CD4-positive, alpha-beta T cell treated with Interleukin-6 for 4 hours (primary cell): ENCODE data around the gene ATP6V1B1.
"Not testable (repeated sequence)": the region's sequence is repeated elsewhere in the genome, so short reads cannot be mapped to it uniquely, and the experiment has no call there.

Experiments
- DNase-seq: peaks from one replicate; pipeline ENCODE4 v3.0.0-alpha.2; 2020; ENCODE audit warnings: mixed read lengths

The ATP6V1B1 gene

DNA sequence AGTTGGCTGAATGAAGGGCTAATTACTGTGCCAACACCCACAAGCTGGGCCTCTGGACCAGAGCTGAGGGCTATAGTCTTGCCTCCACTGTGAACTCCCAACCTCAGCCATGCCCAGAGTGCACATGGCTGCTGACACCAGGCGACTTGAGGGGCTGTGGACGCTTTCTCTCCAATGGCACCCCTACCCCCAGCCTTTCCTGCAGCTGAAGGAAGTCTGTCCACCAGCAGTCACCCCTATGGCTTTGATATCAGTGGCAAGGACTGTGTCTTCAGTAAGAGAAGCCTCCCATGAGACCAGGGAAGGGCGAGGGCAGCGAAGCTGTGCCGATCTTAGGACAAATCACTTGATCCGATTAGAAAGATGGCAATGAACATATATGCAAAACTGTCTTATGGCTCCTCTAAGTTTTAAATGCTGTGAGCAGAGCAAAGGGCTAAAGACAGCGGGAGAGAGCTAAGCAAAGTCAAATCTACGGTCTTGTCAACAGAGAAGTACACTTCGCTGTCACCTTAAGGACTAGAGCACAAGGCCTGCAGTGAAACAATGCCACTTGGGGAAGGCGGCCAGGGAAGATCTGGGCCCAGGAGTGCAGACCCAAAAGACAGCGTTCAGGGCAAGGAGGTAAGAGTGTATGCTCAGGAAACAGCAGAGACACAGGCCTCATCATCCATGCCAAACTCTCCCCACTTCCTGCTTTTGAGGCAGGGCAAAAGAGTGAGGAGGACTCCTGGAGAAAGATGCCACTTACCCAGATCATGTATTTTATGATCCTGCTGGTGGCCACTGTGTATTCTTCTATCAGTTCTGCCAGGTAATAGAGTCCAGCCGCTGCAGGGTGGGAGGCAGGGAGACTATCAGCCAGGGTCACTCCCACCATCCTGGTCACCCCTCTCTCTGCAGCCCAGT, 57.5 kb downstream of the ATP6V1B1 start:
- DNase-seq: no peak

- DNase-seq: peak; percentile 35
Measured at GRCh38 chr2:70994009-70994698, 58.5 kb downstream of the ATP6V1B1 start.

GRCh38 chr2:70994699-70995425, 59.2 kb downstream of the ATP6V1B1 start, which contains the start of gene TEX261:
Gene TEX261 (minus strand): TSS chr2:70994873. CDS start chr2:70994757, 116 bp downstream.
- DNase-seq: peak; percentile 90

GRCh38 chr2:70995426-70995729, 59.7 kb downstream of the ATP6V1B1 start:
- DNase-seq: peak; percentile 73

- not testable (repeated sequence) for DNase-seq
Measured at GRCh38 chr2:70998885-70999284, 63.2 kb downstream of the ATP6V1B1 start.

- no peak for DNase-seq
Measured at GRCh38 chr2:70999362-70999761, 63.7 kb downstream of the ATP6V1B1 start.

GRCh38 chr2:70999931-71000330, 64.2 kb downstream of the ATP6V1B1 start:
- not testable (repeated sequence) for DNase-seq

DNA sequence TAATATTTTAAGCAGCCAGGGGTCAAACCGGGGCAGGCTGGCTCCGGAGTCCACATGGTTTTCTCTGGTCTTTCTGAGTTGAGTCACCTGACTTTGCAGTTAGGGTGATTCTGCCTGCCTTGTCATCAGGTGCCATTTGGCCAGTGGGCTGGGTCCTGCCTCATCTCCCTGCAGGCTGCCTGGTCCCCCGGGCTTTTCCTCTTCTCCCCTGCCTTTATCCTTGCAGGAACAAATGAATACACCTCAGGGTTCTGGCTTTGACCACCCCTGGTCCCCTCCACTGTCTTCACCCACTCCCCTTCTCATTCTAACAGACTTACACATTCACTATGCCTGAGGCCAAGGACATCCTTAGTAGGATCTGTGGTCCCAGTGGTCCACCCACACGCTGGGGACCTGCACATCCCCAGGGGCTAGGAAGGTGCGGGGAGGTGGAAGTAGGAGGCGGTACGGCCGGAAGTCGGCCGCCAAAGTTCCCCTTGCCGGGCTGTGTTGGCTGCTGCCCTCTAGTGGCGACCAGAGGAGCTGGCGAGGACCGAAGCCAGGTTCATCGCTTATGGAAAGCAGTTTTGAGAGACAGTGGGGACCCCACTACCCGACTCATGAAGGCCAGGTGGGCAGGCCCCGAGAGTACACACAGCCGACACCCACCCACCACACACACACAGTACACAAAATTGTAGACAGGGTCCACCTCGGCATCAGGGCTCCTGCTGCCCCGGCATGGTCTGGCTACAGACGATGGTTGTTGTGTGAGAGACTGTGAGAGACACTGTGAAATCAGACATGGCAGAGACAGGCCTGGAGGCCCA, 65.3 kb downstream of the ATP6V1B1 start:
- peak; percentile 88 for DNase-seq

DNA sequence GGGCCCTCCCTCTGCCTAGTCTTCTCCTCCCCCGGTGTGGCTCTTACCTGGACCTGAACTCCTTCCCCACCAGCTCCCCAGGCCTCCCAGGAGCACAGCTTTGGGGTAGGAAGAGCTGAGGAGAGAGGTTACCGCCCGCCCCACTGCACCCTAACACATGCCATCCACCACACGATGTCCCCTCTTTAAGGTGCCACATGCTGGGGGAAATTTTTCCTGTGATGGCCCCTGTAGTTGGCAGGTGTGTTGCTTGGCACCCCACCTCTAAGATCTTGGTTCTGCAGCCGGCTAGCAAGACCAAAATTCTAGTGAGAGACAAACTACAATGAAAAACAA, 65.9 kb downstream of the ATP6V1B1 start:
- DNase-seq: no peak

DNA sequence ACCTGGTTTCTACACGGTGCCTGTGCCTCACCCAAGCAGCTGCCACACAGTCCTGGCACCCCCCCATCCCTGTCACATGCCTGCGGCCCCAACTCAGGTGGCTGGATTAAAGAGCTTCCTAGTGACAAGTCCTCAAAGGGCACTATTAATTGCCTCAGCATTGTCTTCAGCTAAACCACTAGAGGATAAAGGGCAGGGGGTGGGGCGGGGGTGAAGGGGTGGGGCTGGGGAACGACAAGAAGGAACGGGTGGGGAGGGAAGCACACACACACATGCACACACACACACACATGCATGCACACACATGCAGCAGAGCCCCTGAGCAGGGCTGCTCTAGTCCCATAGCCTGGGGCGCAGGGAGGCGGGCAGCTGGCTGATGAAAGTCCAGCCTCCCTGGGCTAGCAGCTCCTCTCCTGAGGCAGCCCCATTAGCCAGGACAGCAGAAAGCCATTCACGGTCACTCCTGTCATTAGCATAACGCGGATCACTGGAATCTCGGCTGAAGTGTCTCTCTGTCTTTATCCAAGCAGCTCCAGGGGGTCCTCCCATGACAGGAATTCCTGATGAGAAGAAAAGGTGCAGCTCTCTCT, 66.4 kb downstream of the ATP6V1B1 start:
- no peak for DNase-seq

DNA sequence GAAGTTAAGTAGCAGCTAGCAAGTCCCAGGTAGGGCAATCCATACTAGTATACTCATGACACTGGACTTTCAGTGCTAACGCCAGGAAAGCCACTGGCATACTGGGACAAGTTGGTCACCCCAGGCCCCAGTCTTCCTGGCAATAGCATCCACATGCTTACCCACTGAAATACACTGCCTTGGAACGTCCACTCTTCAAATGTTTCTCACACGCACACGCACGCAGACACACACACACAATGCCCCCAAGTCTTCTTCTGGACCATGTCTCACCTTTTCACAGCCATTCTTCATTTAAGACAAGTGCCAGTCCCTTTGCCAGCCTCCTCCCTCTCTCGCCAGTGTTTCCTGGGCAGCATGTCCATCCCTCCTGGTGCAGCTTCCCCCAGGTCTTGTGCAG, 67.7 kb downstream of the ATP6V1B1 start:
- DNase-seq: no peak

DNA sequence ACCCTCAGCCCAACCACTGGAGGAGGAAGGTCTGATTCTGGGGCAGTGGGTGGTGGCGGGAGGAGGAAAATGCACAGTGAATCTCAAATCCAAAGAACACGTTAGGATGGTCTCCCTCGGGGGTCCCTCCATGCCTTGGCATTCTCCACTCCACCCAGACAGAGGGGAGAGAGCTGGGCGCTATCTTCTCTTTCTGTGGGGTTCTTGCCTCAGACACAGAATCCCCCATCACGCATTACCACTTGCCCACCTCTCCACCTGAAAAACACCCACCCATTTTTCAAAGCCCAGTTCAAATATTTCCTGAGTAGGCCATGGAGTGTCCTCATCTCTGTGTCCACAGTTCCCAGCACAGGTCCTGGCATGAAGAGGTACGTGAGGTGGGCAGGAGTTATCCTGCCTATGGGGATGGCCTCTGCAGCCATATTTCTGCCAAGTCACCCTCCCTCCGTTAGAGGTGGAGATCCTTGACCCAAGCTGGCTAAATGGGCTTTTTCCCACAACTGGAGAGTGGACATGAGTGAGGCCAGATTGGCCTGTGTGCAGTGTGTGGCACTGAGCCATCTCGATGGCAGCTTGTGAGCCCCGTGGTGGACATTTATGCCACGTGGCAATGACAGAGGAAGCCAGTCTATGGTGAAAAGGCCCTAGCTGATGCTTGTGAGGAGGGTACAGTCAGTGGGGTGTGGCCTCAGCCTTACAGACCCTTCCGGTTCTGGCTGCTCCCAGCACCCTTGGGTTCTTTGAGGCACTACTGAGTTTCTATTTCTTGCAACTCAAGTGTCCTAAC, 68.5 kb downstream of the ATP6V1B1 start:
- no peak for DNase-seq

DNA sequence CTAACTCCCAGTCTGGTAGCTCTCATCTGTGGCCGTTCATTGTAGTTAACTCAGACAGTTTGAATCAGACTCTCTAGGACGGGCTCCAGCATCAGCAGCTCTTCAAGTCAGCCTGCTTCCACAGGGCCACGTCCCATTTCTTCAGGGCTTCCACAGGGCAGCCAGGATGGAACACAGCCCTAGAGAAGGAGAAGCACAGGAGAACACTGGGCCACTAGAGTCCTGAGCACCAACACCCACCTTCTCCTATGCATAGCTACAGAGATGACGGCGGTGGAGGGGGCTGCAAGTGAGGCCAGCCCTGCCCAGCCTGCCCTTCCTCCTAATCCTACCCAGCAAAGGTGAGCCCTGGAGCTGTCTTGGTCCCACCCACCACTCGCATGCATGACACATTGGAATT, 69.2 kb downstream of the ATP6V1B1 start:
- DNase-seq: no peak

- no peak for DNase-seq
Measured at GRCh38 chr2:71005271-71006202, 69.8 kb downstream of the ATP6V1B1 start.

- DNase-seq: no peak
Measured at GRCh38 chr2:71006323-71006722, 70.6 kb downstream of the ATP6V1B1 start.

DNA sequence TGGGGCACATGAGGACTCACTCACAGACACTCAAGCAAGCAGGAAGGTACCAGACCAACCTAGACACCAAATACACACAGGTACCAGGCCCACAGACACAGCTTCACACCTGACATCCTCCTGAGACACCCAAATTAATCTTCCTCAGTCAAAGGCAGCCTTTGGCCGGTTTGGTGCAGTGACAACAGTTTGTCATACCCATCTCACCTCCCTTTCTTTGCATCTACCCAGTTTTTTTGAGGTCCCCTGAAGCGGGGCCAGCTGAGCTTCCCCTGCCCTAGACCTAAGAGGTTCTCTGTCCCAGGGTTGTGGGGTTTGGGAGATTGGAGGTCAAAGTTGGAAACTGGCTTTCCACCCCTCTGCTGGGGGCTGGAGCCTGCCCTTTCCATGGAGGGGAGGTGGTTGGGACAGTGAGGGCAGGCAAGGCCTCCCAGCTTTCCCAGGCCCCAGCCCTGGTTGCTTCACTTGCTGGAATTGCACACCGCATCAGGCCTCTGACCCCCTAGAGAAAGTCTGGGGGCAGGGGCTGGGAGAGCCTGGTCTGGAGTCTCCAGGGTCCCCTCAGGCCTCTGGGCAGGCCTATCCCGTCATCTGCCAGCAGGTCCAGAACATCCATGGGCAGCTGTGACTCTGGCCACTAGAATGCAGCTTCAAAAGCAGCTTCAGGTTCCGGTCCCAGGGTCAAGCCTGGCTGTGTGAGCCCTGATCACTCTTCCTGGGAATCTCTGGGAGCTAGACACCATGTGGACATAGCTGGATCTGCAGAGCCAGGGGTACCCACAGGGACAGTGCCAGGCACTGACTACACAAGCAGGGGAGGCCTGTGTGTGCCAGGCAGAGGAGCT, 71.5 kb downstream of the ATP6V1B1 start:
- no peak for DNase-seq

DNA sequence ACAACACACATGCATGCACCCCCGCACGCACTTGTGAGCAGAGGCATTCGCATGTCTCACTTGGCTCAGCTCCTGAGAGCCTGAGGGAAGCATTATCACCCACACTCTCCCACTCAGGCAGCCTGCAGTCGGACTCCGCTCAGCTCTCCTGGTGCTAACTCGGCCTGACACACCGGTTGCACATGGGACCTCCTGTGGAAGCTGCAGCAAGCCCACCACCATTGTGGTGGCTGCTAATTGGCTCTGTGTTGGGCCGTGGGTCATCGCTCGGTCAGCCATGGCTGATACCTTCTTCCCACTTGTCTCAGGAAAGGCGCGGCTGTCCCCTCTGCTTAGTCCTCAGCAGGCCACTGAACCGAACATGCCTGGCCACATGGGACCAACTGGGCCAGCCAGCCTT, 72.6 kb downstream of the ATP6V1B1 start:
- no peak for DNase-seq

DNA sequence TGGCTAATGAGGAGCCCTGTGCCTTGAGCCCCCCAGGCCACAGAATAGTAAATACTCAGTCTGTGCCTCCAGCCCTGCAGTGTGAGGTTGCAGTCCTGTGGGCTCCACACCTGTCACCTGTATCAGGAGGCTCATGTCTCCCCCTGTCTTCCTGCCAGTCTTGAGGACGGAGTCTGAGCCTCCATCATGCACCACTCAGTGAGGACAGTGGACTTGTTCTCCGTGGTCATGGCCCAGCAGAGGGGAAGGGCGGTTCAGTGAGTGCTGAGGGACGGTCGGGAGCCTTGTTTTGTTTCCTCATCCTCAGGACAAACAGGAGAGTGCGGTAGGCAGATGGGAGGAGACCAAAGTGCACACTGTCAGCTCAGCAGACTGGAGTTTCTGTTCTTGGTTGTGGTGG, 76.1 kb downstream of the ATP6V1B1 start:
- not testable (repeated sequence) for DNase-seq
